ENCODE measurements around the gene NKAIN2.

DNA sequence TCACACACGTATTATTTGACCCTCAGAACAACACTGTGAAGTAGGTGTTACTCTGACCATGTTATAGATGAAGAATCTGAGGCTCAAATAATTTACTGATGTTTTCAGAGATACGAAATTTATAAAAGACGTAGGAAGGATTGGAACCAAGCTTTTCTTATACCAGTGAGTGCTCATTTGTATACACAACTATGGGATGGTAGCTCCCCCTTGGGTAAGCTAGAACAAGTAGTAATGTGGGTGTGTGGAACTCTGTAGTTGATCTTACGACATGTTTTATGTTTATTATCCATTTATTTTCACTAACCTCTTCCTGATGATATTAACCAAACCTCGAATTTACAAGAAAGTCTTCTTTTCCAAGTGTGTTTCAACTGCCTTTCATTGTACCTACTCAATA is 248.5 kb downstream of the NKAIN2 start:
- TF ChIP-seq, protein P1, sequence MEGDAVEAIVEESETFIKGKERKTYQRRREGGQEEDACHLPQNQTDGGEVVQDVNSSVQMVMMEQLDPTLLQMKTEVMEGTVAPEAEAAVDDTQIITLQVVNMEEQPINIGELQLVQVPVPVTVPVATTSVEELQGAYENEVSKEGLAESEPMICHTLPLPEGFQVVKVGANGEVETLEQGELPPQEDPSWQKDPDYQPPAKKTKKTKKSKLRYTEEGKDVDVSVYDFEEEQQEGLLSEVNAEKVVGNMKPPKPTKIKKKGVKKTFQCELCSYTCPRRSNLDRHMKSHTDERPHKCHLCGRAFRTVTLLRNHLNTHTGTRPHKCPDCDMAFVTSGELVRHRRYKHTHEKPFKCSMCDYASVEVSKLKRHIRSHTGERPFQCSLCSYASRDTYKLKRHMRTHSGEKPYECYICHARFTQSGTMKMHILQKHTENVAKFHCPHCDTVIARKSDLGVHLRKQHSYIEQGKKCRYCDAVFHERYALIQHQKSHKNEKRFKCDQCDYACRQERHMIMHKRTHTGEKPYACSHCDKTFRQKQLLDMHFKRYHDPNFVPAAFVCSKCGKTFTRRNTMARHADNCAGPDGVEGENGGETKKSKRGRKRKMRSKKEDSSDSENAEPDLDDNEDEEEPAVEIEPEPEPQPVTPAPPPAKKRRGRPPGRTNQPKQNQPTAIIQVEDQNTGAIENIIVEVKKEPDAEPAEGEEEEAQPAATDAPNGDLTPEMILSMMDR (IDR thresholded peaks at IDR 0.05; ENCODE audit: extremely low read depth in 1 of 2, insufficient read depth in 1 of 2, low read depth in 1 of 2, low read length in 2 of 2), result no peak
- TF ChIP-seq EZH2 (IDR thresholded peaks at IDR 0.05; ENCODE audit: borderline replicate concordance, low read depth, low read length, severe bottlenecking), result no peak
- TF ChIP-seq POLR2AphosphoS5 (IDR thresholded peaks at IDR 0.05; ENCODE audit: insufficient read depth, low read depth, low read length), result no peak
- TF ChIP-seq POLR2A (IDR thresholded peaks at IDR 0.05; ENCODE audit: low read depth, low read length), result no peak
- no peak for TF ChIP-seq MYC (IDR thresholded peaks at IDR 0.05; ENCODE audit: low read depth, low read length)
